NCI-H510A (cell line): ENCODE results near the gene IGFBP6.

ENCODE experiments used
- DNase-seq: peaks from one replicate; lab custom pipeline; 2025; lab: John Stamatoyannopoulos, UW

IGFBP6 gene

GRCh38 chr12:53059434-53060063 lies 37.9 kb upstream of the IGFBP6 start:
- DNase-seq, result no peak

GRCh38 chr12:53060064-53060720 lies 37.3 kb upstream of the IGFBP6 start:
- no peak for DNase-seq

GRCh38 chr12:53060721-53061276 lies 36.7 kb upstream of the IGFBP6 start:
- DNase-seq, result peak; percentile 81

- peak; percentile 68 for DNase-seq
Measured at GRCh38 chr12:53061404-53062010, 36.0 kb upstream of the IGFBP6 start.

GRCh38 chr12:53062011-53062961 lies 35.2 kb upstream of the IGFBP6 start:
- DNase-seq, result no peak

- no peak for DNase-seq
Measured at GRCh38 chr12:53062977-53063707, 34.3 kb upstream of the IGFBP6 start.

GRCh38 chr12:53063708-53064612 lies 33.5 kb upstream of the IGFBP6 start:
- no peak for DNase-seq

- no peak for DNase-seq
Measured at GRCh38 chr12:53064613-53065436, 32.6 kb upstream of the IGFBP6 start.

- no peak for DNase-seq
Measured at GRCh38 chr12:53065470-53065869, 32.0 kb upstream of the IGFBP6 start.

GRCh38 chr12:53065975-53066931 lies 31.2 kb upstream of the IGFBP6 start:
- DNase-seq, result peak; percentile 65

GRCh38 chr12:53067074-53067992 lies 30.1 kb upstream of the IGFBP6 start:
- DNase-seq, result no peak

- no peak for DNase-seq
Measured at GRCh38 chr12:53067993-53068770, 29.3 kb upstream of the IGFBP6 start.

- DNase-seq, result no peak
Measured at GRCh38 chr12:53068811-53069585, 28.5 kb upstream of the IGFBP6 start.

GRCh38 chr12:53069621-53070410 lies 27.7 kb upstream of the IGFBP6 start:
- DNase-seq, result no peak
